ENCODE results near the gene SLC35F5. TPM values are rescaled to one million over a fixed set of nuclear protein-coding genes. Genes with fewer than 3 reads are reported as not detected.
A peak's percentile ranks its signal among the peaks of the same experiment; 100 is the strongest.

The SLC35F5 gene
- total and polyA plus RNA-seq, 2 of the 13 experiments (the other 11 are each of a cell fraction or from before 2014, with no cell fraction given): 139 to 174 TPM

GRCh38 chr2:113755035-113755834 lies 1.2 kb downstream of the SLC35F5 start (continued):
- TF ChIP-seq CEBPB (IDR thresholded peaks at IDR 0.05; ENCODE audit: borderline replicate concordance, low read depth, low read length): no peak
- no peak for TF ChIP-seq ETV6 (CRISPR knock-in tag; conservative IDR thresholded peaks at IDR 0.05)
- TF ChIP-seq TGIF2 (CRISPR knock-in tag; IDR thresholded peaks at IDR 0.05): peak; percentile 60; the same call in 1 of the 2 replicates
- 0 out of 2 replicates have a peak, but pooled peaks have one; percentile 19 for TF ChIP-seq TMF1 (CRISPR knock-in tag; IDR thresholded peaks at IDR 0.05; ENCODE audit: low read depth)
- TF ChIP-seq SUZ12 (IDR thresholded peaks at IDR 0.05; ENCODE audit: low read depth, low read length): no peak
- 0 out of 2 replicates have a peak, but pooled peaks have one; percentile 55 for TF ChIP-seq KMT2A (CRISPR knock-in tag; IDR thresholded peaks at IDR 0.05)
- 0 out of 2 replicates have a peak, but pooled peaks have one; percentile 37 for TF ChIP-seq ZNF761 (CRISPR knock-in tag; conservative IDR thresholded peaks at IDR 0.05)
- no peak for TF ChIP-seq ZNF326 (CRISPR knock-in tag; IDR thresholded peaks at IDR 0.05; ENCODE audit: borderline replicate concordance)
- TF ChIP-seq HNRNPUL1 (IDR thresholded peaks at IDR 0.05; ENCODE audit: low read depth, low read length): no peak
- TF ChIP-seq CCDC6 (CRISPR knock-in tag; IDR thresholded peaks at IDR 0.05): 0 out of 2 replicates have a peak, but pooled peaks have one; percentile 10
- TF ChIP-seq ZNF512B (CRISPR knock-in tag; IDR thresholded peaks at IDR 0.05; ENCODE audit: borderline replicate concordance): no peak
- TF ChIP-seq PAXIP1 (CRISPR knock-in tag; conservative IDR thresholded peaks at IDR 0.05): peak; percentile 40; the same call in 1 of the 2 replicates
- no peak for TF ChIP-seq MIER2 (CRISPR knock-in tag; IDR thresholded peaks at IDR 0.05)
